ENCODE measurements around the gene CSMD2.

The CSMD2 gene

DNA sequence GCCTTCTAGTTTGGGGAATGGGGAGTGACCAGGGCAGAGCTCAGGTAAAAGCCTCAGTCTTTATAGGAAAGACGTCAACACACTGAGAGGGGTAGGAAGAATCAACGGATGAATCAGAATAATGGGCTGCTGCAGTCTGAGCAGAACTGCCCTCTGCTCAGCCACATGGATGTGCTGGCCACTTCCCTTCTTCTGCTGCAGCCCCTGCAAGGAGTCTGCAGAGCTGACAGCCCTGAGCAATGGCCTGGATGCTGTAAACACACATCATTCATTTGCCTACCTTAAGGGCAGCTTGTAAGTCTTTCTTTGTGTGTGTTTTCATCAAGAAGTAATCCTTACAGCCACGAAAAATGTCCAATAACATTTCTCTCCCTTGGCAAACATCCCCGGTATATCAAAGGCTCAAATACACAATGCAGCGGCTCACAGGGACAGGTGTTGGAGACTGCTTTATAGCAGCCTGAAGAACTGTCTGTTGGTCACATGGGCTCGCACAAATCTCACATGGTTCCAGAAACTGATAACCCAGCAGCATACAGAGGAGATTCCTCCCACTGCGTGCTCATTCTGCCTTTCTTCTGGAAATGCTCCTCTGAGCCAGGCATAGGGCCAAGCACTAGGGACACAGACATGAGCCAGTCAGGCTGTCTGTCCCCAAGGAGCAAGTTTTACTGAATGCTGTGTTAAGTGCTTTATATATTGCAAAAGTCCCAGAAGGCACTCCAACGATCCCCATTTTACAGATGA is 191.1 kb downstream of the CSMD2 start:
- Histone ChIP-seq H3K27me3 (ENCODE audit: insufficient read depth, low read length) (no peaks in the 10 kb centered on the region), H3K9me3 (ENCODE audit: insufficient read depth, low read depth, low read length) (no peaks in the 10 kb centered on the region), H3K27ac (ENCODE audit: low read depth, low read length) (no peak overlapping the region), H3K9ac (ENCODE audit: low read depth, low read length) (no peak overlapping the region), H3K4me3 (ENCODE audit: low read length) (no peak overlapping the region), H3K36me3 (ENCODE audit: insufficient read depth, low read length) (no peaks in the 10 kb centered on the region), H3K4me1 (ENCODE audit: insufficient read depth, low read length) (peaks cover 6% of the 10 kb centered on the region; the same call in 1 of the 2 replicates)
- 91% methylated on average over 8 of the region's 8 CpGs for WGBS

DNA sequence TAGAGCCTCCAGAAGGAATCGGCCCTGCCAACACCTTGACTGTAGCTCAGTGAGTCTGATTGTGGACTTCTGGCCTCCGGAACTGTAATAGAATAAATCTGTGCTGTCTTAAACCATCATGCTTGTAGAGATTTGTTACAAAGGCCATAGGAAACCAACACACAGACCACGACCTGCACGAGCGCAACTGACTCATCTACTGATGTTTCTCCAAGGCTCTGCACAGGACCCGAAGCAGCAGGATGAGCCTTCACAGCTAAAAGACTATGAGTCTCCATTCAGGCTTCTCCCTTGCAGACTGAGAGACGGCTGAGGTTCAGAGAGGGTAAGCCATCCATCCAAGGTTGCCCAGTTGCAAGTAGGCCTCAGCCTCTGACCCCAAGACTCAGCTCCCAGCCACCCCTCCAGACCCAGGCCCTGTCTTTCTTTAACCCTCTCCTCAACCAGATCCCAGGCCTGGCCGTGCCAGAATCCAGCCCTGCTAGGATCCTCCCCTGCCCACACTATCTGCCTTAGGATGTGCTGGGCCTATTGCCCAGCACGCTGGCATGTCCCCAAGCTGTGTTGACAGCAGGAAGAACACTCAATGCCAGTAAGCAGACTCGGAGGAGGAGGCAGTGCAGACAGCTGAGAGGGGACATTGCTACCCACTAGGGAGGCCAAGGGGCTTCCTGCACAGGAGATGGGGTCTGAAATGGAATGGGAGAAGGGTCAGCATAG is 192.2 kb downstream of the CSMD2 start:
- WGBS = 87% methylated on average over 10 of the region's 10 CpGs
- Histone ChIP-seq H3K27me3 (ENCODE audit: insufficient read depth, low read length) (no peaks in the 10 kb centered on the region), H3K27ac (ENCODE audit: low read depth, low read length) (no peak overlapping the region), H3K4me3 (ENCODE audit: low read length) (no peak overlapping the region), H3K9me3 (ENCODE audit: insufficient read depth, low read depth, low read length) (no peaks in the 10 kb centered on the region), H3K4me1 (ENCODE audit: insufficient read depth, low read length) (peaks cover 6% of the 10 kb centered on the region; the same call in 1 of the 2 replicates), H3K9ac (ENCODE audit: low read depth, low read length) (no peak overlapping the region), H3K36me3 (ENCODE audit: insufficient read depth, low read length) (no peaks in the 10 kb centered on the region)

GRCh38 chr1:33971913-33972312 is 193.1 kb downstream of the CSMD2 start:
- Histone ChIP-seq H3K27me3 (ENCODE audit: insufficient read depth, low read length) (no peaks in the 10 kb centered on the region), H3K9me3 (ENCODE audit: insufficient read depth, low read depth, low read length) (no peaks in the 10 kb centered on the region), H3K4me3 (ENCODE audit: low read length) (no peak overlapping the region), H3K9ac (ENCODE audit: low read depth, low read length) (no peak overlapping the region), H3K27ac (ENCODE audit: low read depth, low read length) (no peak overlapping the region), H3K4me1 (ENCODE audit: insufficient read depth, low read length) (peaks cover 12% of the 10 kb centered on the region), H3K36me3 (ENCODE audit: insufficient read depth, low read length) (no peaks in the 10 kb centered on the region)
- 93% methylated on average over 7 of the region's 7 CpGs for WGBS

- Histone ChIP-seq H3K36me3 (ENCODE audit: insufficient read depth, low read length) (no peaks in the 10 kb centered on the region), H3K27ac (ENCODE audit: low read depth, low read length) (peak overlapping the region; percentile 8; the same call in 1 of the 2 replicates), H3K4me1 (ENCODE audit: insufficient read depth, low read length) (peaks cover 16% of the 10 kb centered on the region), H3K4me3 (ENCODE audit: low read length) (no peak overlapping the region), H3K27me3 (ENCODE audit: insufficient read depth, low read length) (no peaks in the 10 kb centered on the region), H3K9me3 (ENCODE audit: insufficient read depth, low read depth, low read length) (no peaks in the 10 kb centered on the region), H3K9ac (ENCODE audit: low read depth, low read length) (no peak overlapping the region)
- WGBS = 88% methylated on average over 17 of the region's 17 CpGs
Measured at GRCh38 chr1:33971018-33971710, 193.9 kb downstream of the CSMD2 start.

DNA sequence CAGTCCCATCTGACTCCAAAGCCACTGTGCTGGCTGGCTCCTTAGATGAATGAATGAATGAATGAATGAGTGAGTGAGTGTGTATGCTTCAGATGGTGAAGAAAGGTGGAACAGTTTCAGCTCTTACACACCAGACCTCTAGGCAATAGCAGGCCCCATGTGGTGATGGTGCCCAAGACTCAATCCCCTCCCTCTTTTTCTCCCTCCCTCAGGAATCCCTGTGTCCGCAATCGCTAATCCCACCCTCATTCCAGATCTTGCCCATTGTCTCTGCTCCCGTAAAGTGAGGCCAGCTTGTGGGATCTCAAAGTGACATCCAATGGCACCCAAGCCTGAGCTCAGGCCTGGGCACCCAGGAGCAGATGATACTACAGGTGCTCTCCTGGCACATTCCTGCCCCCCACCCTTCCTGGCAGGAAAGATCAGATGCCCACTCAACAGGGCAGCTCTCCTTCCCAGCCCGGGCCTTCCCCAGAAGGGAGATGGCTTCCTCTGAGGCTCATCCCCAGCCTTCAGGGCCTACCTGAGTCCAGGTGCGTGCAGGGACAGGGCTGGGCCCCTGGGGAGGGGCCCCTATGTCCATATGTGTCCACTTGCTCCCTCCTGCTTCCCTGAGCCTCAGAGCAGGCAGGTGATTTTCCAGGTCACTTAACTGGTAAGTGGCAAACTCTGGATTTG is 194.7 kb downstream of the CSMD2 start:
- H3K9me3 ChIP-seq (ENCODE audit: insufficient read depth, low read depth, low read length) = no peaks in the 10 kb centered on the region
- no peaks in the 10 kb centered on the region for H3K27me3 ChIP-seq (ENCODE audit: insufficient read depth, low read length)
- peaks cover 16% of the 10 kb centered on the region for H3K4me1 ChIP-seq (ENCODE audit: insufficient read depth, low read length)
- WGBS = 71% methylated on average over 5 of the region's 5 CpGs
- no peak overlapping the region for H3K4me3 ChIP-seq (ENCODE audit: low read length)
- H3K27ac ChIP-seq (ENCODE audit: low read depth, low read length) = no peak overlapping the region; the same call in 1 of the 2 replicates
- no peaks in the 10 kb centered on the region for H3K36me3 ChIP-seq (ENCODE audit: insufficient read depth, low read length)
- H3K9ac ChIP-seq (ENCODE audit: low read depth, low read length) = no peak overlapping the region

DNA sequence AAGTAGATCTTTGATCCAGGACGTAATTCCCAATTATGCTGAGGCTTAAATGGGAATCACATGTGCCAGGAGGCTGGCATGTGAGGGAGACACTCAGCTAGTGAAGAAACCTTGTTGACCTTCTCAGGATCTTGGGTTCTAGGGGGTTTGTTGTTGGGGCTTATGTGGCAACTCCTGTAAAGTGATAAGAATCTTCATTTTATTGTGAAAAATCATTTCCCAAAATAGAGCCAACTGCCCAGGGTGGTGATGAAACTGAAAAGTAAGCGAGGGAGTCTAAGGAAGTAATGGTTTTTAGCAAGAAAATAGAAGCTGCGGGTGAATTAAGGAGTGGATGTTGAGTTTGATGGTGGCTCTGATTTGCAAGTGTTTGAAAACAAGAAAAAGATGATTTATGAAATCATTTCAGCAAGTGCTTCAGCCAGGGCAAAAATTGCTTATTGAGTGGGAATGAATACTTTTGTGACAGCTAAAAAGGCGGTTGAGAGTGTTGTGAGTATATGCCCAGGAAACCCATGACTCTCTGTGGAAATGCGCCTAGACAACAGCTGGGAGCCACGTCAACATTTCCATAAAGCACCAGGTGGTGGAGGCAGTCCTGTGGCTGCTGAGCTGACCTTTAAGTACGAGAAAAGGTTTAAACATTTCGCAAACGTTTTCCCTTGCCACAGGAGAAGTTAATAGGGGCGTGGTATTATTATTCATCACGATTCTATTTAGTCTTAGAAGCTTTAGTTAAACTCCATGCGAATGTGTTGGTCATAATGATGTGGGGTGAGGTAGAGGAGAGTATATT is 198.5 kb downstream of the CSMD2 start:
- no peak overlapping the region for H3K4me3 ChIP-seq (ENCODE audit: low read length)
- H3K36me3 ChIP-seq (ENCODE audit: insufficient read depth, low read length) = no peaks in the 10 kb centered on the region
- peaks cover 11% of the 10 kb centered on the region for H3K4me1 ChIP-seq (ENCODE audit: insufficient read depth, low read length)
- 86% methylated on average over 12 of the region's 12 CpGs for WGBS
- no peaks in the 10 kb centered on the region for H3K27me3 ChIP-seq (ENCODE audit: insufficient read depth, low read length)
- no peak overlapping the region for H3K9ac ChIP-seq (ENCODE audit: low read depth, low read length)
- no peaks in the 10 kb centered on the region for H3K9me3 ChIP-seq (ENCODE audit: insufficient read depth, low read depth, low read length)
- H3K27ac ChIP-seq (ENCODE audit: low read depth, low read length) = no peak overlapping the region

DNA sequence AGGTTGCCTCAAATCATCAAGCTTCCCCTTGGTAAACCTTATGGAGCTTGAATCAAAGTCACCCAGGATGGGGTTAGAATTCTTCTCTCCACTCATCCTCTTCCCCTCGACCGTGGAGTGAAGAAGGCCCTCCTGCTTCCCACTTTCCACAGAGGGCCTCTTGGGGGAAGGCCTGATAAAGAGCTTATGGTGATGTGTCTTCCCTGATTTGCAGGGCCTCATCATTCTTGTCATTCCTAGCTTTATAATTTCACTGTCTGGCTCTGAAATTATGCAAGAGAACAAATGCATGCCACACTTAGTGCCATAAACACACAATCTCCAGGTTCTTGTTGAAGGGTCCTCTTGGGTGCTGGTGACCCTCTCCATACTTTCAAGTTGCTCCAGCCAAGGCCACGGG is 199.9 kb downstream of the CSMD2 start:
- no peak overlapping the region for H3K9ac ChIP-seq (ENCODE audit: low read depth, low read length)
- H3K9me3 ChIP-seq (ENCODE audit: insufficient read depth, low read depth, low read length) = no peaks in the 10 kb centered on the region
- WGBS = 100% methylated on average over 1 of the region's 3 CpGs
- H3K4me1 ChIP-seq (ENCODE audit: insufficient read depth, low read length) = peaks cover 10% of the 10 kb centered on the region; the same call in 1 of the 2 replicates
- H3K4me3 ChIP-seq (ENCODE audit: low read length) = no peak overlapping the region
- no peak overlapping the region for H3K27ac ChIP-seq (ENCODE audit: low read depth, low read length)
- H3K27me3 ChIP-seq (ENCODE audit: insufficient read depth, low read length) = no peaks in the 10 kb centered on the region
- no peaks in the 10 kb centered on the region for H3K36me3 ChIP-seq (ENCODE audit: insufficient read depth, low read length)

DNA sequence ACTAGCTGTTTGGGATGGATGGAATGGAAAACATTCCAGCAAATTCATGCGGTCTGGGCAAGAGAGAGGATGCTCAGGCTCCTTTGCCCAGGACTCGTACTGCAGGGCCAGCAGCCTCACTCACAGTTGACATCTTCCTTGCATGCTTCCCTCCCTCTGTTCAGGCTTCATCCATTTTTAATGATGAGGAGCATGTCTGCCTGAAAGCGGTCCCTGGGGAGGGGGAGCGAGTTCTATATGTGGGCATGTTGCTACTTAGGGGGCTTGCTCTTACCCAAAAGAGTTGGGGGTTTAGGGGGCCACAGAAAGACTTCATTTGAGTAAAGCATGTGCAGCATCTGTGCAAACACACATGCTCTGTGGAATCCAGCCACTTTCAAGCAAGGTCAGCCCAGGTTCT is 203.0 kb downstream of the CSMD2 start:
- H3K9me3 ChIP-seq (ENCODE audit: insufficient read depth, low read depth, low read length) = no peaks in the 10 kb centered on the region
- H3K27ac ChIP-seq (ENCODE audit: low read depth, low read length) = no peak overlapping the region
- no peaks in the 10 kb centered on the region for H3K36me3 ChIP-seq (ENCODE audit: insufficient read depth, low read length)
- no peaks in the 10 kb centered on the region for H3K27me3 ChIP-seq (ENCODE audit: insufficient read depth, low read length)
- H3K4me1 ChIP-seq (ENCODE audit: insufficient read depth, low read length) = peaks cover 5% of the 10 kb centered on the region; the same call in 1 of the 2 replicates
- H3K9ac ChIP-seq (ENCODE audit: low read depth, low read length) = no peak overlapping the region
- WGBS = 93% methylated on average over 4 of the region's 4 CpGs
- no peak overlapping the region for H3K4me3 ChIP-seq (ENCODE audit: low read length)

DNA sequence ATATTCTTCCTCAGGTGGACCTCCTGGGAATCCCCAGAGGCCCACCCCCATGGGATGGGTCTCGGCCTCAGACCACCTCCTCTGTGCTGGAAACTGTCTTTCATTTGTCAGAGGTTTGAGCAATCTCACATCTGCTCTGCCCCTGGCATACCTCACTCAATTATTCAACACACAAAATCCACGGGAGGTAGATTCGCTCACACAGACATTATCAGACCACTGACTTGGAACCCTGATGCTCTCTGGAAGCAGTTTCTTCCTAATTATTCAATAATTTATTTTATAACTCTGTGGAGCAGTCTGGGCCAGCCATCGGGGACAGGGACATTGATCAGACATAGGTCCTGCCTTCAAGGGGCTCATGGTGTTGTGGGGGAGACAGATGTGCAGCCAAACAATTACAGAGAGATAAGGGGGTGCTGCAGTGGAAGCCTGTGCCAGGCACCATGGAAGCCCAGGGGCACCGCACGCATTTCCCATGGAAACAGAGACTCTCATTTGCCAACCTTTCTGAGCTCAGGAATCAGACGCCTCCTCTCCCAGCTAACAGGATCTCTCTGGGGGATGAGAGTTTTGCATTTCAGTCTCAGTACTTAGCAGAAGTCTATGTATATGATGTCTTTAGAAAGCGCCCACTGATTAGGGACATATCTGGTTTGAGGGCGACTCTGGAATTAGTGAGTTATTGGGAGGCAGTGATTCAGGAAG is 204.7 kb downstream of the CSMD2 start:
- no peaks in the 10 kb centered on the region for H3K27me3 ChIP-seq (ENCODE audit: insufficient read depth, low read length)
- no peak overlapping the region for H3K4me3 ChIP-seq (ENCODE audit: low read length)
- no peaks in the 10 kb centered on the region for H3K4me1 ChIP-seq (ENCODE audit: insufficient read depth, low read length)
- 95% methylated on average over 9 of the region's 9 CpGs for WGBS
- no peak overlapping the region for H3K9ac ChIP-seq (ENCODE audit: low read depth, low read length)
- no peaks in the 10 kb centered on the region for H3K9me3 ChIP-seq (ENCODE audit: insufficient read depth, low read depth, low read length)
- no peak overlapping the region for H3K27ac ChIP-seq (ENCODE audit: low read depth, low read length)
- H3K36me3 ChIP-seq (ENCODE audit: insufficient read depth, low read length) = no peaks in the 10 kb centered on the region

DNA sequence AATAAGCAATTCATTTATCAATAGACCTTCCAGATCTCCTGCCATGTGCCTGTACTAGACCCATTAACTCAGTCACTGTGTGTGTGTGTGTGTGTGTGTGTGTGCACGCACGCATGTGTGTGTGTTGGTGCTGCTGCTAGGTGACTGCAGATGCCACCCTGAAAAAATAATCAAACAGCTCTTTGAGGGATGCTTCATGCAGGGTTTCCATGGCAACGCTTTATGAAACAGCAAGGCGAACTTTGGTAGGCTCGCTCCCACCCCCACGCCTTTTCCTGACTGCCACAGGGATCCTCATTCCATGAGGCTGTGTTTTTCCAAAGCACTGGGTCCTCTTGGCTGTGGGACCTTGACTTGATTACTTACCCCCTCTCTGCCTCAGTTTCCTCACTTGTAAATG is 207.2 kb downstream of the CSMD2 start:
- WGBS = 85% methylated on average over 5 of the region's 6 CpGs
- Histone ChIP-seq H3K4me3 (ENCODE audit: low read length) (no peak overlapping the region), H3K4me1 (ENCODE audit: insufficient read depth, low read length) (no peaks in the 10 kb centered on the region), H3K27ac (ENCODE audit: low read depth, low read length) (no peak overlapping the region), H3K27me3 (ENCODE audit: insufficient read depth, low read length) (no peaks in the 10 kb centered on the region), H3K9ac (ENCODE audit: low read depth, low read length) (no peak overlapping the region), H3K9me3 (ENCODE audit: insufficient read depth, low read depth, low read length) (no peaks in the 10 kb centered on the region), H3K36me3 (ENCODE audit: insufficient read depth, low read length) (no peaks in the 10 kb centered on the region)

Data from HUES64 (cell line).